Keratinocyte (primary cell): ENCODE results near the gene ABCG1. TPM values are rescaled to one million over a fixed set of nuclear protein-coding genes. Genes with fewer than 3 reads are reported as not detected.

Experiments used
- DNase-seq: peaks from one replicate; pipeline ENCODE4 v3.0.0-alpha.2; 2011; ENCODE audit warnings: low read depth, missing footprints, low spot score
- FAIRE-seq: peaks from 2 replicates; lab custom pipeline; 2011; peaks lifted over from hg19 to GRCh38; lab: Jason Lieb, UNC
- H2AFZ ChIP-seq: 2 replicates; pipeline ENCODE4 v1.6.0; 2012; ENCODE audit warnings: low read length, control low read depth, inconsistent platforms; ENCODE audit not compliant: control insufficient read depth
- H3K27ac ChIP-seq: 2 replicates; pipeline ENCODE4 v1.5.1; 2011; ENCODE audit warnings: low read length; ENCODE audit not compliant: control insufficient read depth, insufficient read depth
- H3K27me3 ChIP-seq: 3 replicates; pipeline ENCODE4 v1.6.0; 2011; ENCODE audit warnings: low read length; ENCODE audit not compliant: control insufficient read depth, insufficient read depth; ENCODE audit errors: extremely low read depth
- H3K36me3 ChIP-seq, 2 experiments: 2 replicates in 1 of 2; 3 replicates in 1 of 2; pipeline ENCODE4 v1.5.1; 2011; ENCODE audit warnings: low read length in 2 of 2, mild to moderate bottlenecking in 1 of 2; ENCODE audit not compliant: control insufficient read depth in 2 of 2, insufficient read depth in 2 of 2; ENCODE audit errors: extremely low read depth in 1 of 2
- H3K4me1 ChIP-seq: 3 replicates; pipeline ENCODE4 v1.5.1; 2011; ENCODE audit warnings: low read length; ENCODE audit not compliant: control insufficient read depth, insufficient read depth; ENCODE audit errors: extremely low read depth
- H3K4me2 ChIP-seq: 3 replicates; pipeline ENCODE4 v1.6.0; 2011; ENCODE audit warnings: low read depth, low read length; ENCODE audit not compliant: control insufficient read depth, insufficient read depth; ENCODE audit errors: extremely low read depth
- H3K4me3 ChIP-seq, 3 experiments: fragments of 200-600 bp in 1 of 3; sonication (generic) in 1 of 3; 2 replicates in 2 of 3; 3 replicates in 1 of 3; pipeline ENCODE4 v1.5.1; 2011 to 2016; ENCODE audit warnings: low read length in 3 of 3, mild to moderate bottlenecking in 3 of 3, control low read depth in 2 of 3, inconsistent platforms in 1 of 3, low read depth in 1 of 3, mixed read lengths in 1 of 3, mixed run types in 1 of 3, moderate library complexity in 1 of 3; ENCODE audit not compliant: control insufficient read depth in 2 of 3, insufficient read depth in 2 of 3; ENCODE audit errors: extremely low read depth in 1 of 3
- H3K79me2 ChIP-seq: 2 replicates; pipeline ENCODE4 v1.6.0; 2012; ENCODE audit warnings: low read length; ENCODE audit not compliant: control insufficient read depth, insufficient read depth
- H3K9ac ChIP-seq: 3 replicates; pipeline ENCODE4 v1.6.0; 2011; ENCODE audit warnings: low read length; ENCODE audit not compliant: control insufficient read depth, insufficient read depth; ENCODE audit errors: extremely low read depth
- H3K9me1 ChIP-seq: 3 replicates; pipeline ENCODE4 v1.6.0; 2011; ENCODE audit warnings: low read length; ENCODE audit not compliant: control insufficient read depth, insufficient read depth; ENCODE audit errors: extremely low read depth
- H3K9me3 ChIP-seq: 2 replicates; pipeline ENCODE4 v1.5.1; 2012; ENCODE audit warnings: low read depth, low read length; ENCODE audit not compliant: control insufficient read depth
- H4K20me1 ChIP-seq: 3 replicates; pipeline ENCODE4 v1.6.0; 2011; ENCODE audit warnings: low read length; ENCODE audit not compliant: control insufficient read depth, insufficient read depth; ENCODE audit errors: extremely low read depth
- EZH2 ChIP-seq: IDR thresholded peaks from one replicate; pipeline ENCODE4 v1.6.1; 2012; ENCODE audit warnings: inconsistent platforms, mild to moderate bottlenecking, low read length, moderate library complexity
- dilution Hi-C: fragments of 300-500 bp; cut with MboI; formaldehyde crosslinking; loops from one replicate; pipeline ENCODE4 v1.7.0; 2020; ENCODE audit warnings: low sequenced_read_pairs; ENCODE audit not compliant: extremely low pct_ligation_motif_present
- polyA plus RNA-seq, 5 experiments: library from polyadenylated mRNA; depleted of rRNA in 3 of 5; stranded (reverse) in 3 of 5; stranded (forward) in 1 of 5; unstranded in 1 of 5; fragments of >200 nt; gene quantifications; 1 replicate in 1 of 5; 2 replicates in 3 of 5; 3 replicates in 1 of 5; pipeline versions ENCODE4 v1.2.1 to v1.2.3, GENCODE V29; 2011 to 2012; ENCODE audit warnings: missing spikeins in 2 of 5, low read depth in 1 of 5, low replicate concordance in 1 of 5
- TF ChIP-seq, protein P1 (sequence below), 3 experiments: IDR thresholded peaks in 1 of 3; conservative IDR thresholded peaks in 1 of 3; optimal IDR thresholded peaks in 1 of 3; 2 replicates in 2 of 3; 3 replicates in 1 of 3; pipeline versions ENCODE3 to v1.5.1; 2011; ENCODE audit warnings: low read length in 3 of 3, mild to moderate bottlenecking in 3 of 3, moderate library complexity in 2 of 3, control low read depth in 1 of 3, inconsistent platforms in 1 of 3; ENCODE audit not compliant: insufficient read depth in 2 of 3; ENCODE audit errors: extremely low read depth in 1 of 3

ABCG1 gene
- polyA plus RNA-seq, 1 donor (not counting 4 experiments of a cell fraction or from before 2014, with no cell fraction given), result 3.3 TPM

DNA sequence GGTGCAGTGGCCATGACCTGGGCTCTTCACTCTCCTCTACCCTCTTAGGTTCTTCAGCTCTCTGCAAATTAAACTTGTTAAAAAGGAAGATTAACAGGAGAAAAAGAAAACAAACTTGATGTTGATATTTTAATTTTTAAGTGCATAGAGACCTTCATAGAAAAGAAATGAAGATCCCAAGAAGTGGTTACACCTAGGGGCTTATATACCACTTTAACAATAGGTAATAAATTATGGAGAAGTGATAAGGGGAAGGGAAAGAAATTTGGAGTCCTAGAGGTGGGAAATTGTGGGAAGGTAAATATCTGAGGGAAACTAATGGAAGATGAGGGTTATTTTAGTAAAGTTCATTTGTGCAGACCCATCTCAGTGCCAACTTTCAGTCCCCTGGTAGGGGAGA, 112.7 kb downstream of the ABCG1 start:
- no peaks in the 10 kb centered on the region for H3K36me3 ChIP-seq
- no peaks in the 10 kb centered on the region for H4K20me1 ChIP-seq
- no peak overlapping the region for H2AFZ ChIP-seq
- H3K27ac ChIP-seq, result no peak overlapping the region
- dilution Hi-C loops, result no loop called here
- H3K9me3 ChIP-seq, result no peaks in the 10 kb centered on the region
- no peak overlapping the region for H3K4me3 ChIP-seq
- no peak for DNase-seq
- H3K79me2 ChIP-seq, result no peaks in the 10 kb centered on the region
- peaks cover 15% of the 10 kb centered on the region for H3K27me3 ChIP-seq
- H3K4me2 ChIP-seq, result no peak overlapping the region
- H3K9me1 ChIP-seq, result no peaks in the 10 kb centered on the region
- TF ChIP-seq, protein P1, sequence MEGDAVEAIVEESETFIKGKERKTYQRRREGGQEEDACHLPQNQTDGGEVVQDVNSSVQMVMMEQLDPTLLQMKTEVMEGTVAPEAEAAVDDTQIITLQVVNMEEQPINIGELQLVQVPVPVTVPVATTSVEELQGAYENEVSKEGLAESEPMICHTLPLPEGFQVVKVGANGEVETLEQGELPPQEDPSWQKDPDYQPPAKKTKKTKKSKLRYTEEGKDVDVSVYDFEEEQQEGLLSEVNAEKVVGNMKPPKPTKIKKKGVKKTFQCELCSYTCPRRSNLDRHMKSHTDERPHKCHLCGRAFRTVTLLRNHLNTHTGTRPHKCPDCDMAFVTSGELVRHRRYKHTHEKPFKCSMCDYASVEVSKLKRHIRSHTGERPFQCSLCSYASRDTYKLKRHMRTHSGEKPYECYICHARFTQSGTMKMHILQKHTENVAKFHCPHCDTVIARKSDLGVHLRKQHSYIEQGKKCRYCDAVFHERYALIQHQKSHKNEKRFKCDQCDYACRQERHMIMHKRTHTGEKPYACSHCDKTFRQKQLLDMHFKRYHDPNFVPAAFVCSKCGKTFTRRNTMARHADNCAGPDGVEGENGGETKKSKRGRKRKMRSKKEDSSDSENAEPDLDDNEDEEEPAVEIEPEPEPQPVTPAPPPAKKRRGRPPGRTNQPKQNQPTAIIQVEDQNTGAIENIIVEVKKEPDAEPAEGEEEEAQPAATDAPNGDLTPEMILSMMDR (optimal IDR thresholded peaks at IDR 0.05 in 1 of 3, IDR thresholded peaks at IDR 0.05 in 1 of 3, conservative IDR thresholded peaks at IDR 0.05 in 1 of 3; ENCODE audit: extremely low read depth in 1 of 3, insufficient read depth in 2 of 3, low read length in 3 of 3), result no peak
- no peak for TF ChIP-seq EZH2
- FAIRE-seq, result no peak
- H3K9ac ChIP-seq, result no peak overlapping the region
- H3K4me1 ChIP-seq, result no peaks in the 10 kb centered on the region

DNA sequence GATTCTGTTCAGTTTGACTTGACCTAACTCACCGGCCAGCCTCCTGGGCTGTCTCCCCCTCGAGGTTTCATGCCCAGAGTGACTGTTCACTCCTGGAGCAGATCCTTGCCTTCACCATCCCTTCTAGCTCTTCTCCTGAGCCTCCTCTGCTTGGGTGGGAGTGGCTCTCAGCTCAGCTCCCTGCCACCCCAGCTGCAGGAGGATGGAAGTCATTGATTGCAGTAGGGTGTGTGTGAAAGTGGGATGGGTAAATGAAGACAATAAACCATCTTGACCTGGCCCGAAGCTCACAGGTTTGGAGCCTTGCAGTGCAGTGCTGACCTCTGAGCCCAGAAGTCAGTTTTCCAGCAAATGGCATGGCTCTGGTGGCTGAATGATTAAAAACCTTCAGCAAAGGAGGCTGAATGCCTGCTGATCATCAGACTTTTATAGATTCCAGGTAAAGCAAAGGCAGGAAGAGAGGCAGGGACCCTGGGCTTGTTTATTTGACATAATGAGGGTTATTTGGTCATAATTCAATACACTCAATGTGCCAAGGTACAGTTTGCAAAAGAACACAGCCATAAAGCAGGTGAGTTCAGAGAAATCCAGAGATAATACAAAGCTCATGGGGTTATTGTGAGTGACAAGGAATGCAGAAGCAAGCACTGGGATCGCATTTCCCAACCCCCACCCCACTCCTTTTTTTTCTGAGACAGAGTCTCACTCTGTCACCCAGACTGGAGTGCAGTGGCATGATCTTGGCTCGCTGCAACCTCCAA, 113.8 kb downstream of the ABCG1 start:
- dilution Hi-C loops, result no loop called here
- Histone ChIP-seq H3K79me2 (no peaks in the 10 kb centered on the region), H3K4me3 (no peak overlapping the region), H3K27me3 (peaks cover 15% of the 10 kb centered on the region), H3K9ac (no peak overlapping the region), H3K4me1 (no peaks in the 10 kb centered on the region), H3K36me3 (no peaks in the 10 kb centered on the region), H3K9me3 (no peaks in the 10 kb centered on the region), H3K4me2 (no peak overlapping the region), H2AFZ (no peak overlapping the region), H3K9me1 (no peaks in the 10 kb centered on the region), H4K20me1 (no peaks in the 10 kb centered on the region), H3K27ac (no peak overlapping the region)
- TF ChIP-seq EZH2, result no peak
- TF ChIP-seq, protein P1 (optimal IDR thresholded peaks at IDR 0.05 in 1 of 3, IDR thresholded peaks at IDR 0.05 in 1 of 3, conservative IDR thresholded peaks at IDR 0.05 in 1 of 3; ENCODE audit: extremely low read depth in 1 of 3, insufficient read depth in 2 of 3, low read length in 3 of 3), result no peak
- no peak for FAIRE-seq
- no peak for DNase-seq
